GM19438 (cell line): ENCODE measurements around the gene SRXN1.
"Not testable (repeated sequence)": the region's sequence is repeated elsewhere in the genome, so short reads cannot be mapped to it uniquely, and the experiment has no call there.

Experiments used
- ATAC-seq: cut with Tn5 transposase; IDR thresholded peaks from one replicate; pipeline ENCODE4 v1.9.1; 2021; ENCODE audit warnings: low read depth; ENCODE audit not compliant: unreplicated experiment

The SRXN1 gene

GRCh38 chr20:655726-656624 is 3.0 kb upstream of the SRXN1 start:
- ATAC-seq = no peak

GRCh38 chr20:654417-654750 is 1.4 kb upstream of the SRXN1 start:
- no peak for ATAC-seq

- ATAC-seq = no peak
Measured at GRCh38 chr20:653590-654416, 803 bp upstream of the SRXN1 start.

GRCh38 chr20:652615-653109 is 338 bp downstream of the SRXN1 start:
- ATAC-seq = peak; percentile 5

- ATAC-seq = no peak
Measured at GRCh38 chr20:651713-652614, 1.0 kb downstream of the SRXN1 start.

GRCh38 chr20:650954-651353 is 2.0 kb downstream of the SRXN1 start:
- no peak for ATAC-seq

GRCh38 chr20:650281-650680 is 2.7 kb downstream of the SRXN1 start:
- ATAC-seq = no peak

GRCh38 chr20:647479-648019 is 5.5 kb downstream of the SRXN1 start:
- no peak for ATAC-seq

- no peak for ATAC-seq
Measured at GRCh38 chr20:646868-647233, 6.1 kb downstream of the SRXN1 start.

GRCh38 chr20:646107-646867 is 6.7 kb downstream of the SRXN1 start:
- ATAC-seq = no peak

- ATAC-seq = peak; percentile 90
Measured at GRCh38 chr20:645318-646106, 7.5 kb downstream of the SRXN1 start.

GRCh38 chr20:644692-645317 is 8.2 kb downstream of the SRXN1 start:
- ATAC-seq = no peak

- no peak for ATAC-seq
Measured at GRCh38 chr20:642398-643174, 10.4 kb downstream of the SRXN1 start.

GRCh38 chr20:642013-642397 is 11.0 kb downstream of the SRXN1 start:
- not testable (repeated sequence) for ATAC-seq

GRCh38 chr20:641516-641875 is 11.5 kb downstream of the SRXN1 start:
- ATAC-seq = no peak

- no peak for ATAC-seq
Measured at GRCh38 chr20:640674-641515, 12.1 kb downstream of the SRXN1 start.

- ATAC-seq = no peak
Measured at GRCh38 chr20:638579-638978, 14.4 kb downstream of the SRXN1 start.
